Anterior cingulate cortex (tissue), 58 donors: Measurements from ENCODE around the gene AGAP1.
"Not testable (repeated sequence)": the region's sequence is repeated elsewhere in the genome, so short reads cannot be mapped to it uniquely, and the experiment has no call there.

Experiments
- DNase-seq, 58 donors: peaks; one replicate each; lab custom pipeline; 2025; lab: John Stamatoyannopoulos, UW

AGAP1 gene

DNA sequence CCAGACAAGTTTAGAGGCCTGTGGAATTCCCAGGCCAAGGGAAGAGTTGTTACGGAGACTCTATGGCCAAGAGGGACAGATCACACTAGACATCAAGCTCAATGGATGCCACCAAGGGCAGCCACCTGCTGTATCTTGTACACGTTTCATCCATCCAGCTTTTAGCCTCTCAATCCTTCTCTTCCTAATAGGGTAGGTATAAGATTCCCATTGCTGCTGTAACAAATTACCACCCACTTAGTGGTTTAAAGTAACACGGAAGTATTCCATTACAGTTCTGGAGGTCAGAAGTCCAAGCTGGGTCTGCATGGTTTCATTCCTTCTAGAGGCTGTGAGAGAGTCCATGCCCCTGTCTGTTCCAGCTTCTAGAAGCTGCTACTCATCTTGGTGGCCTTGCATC lies 586.6 kb downstream of the AGAP1 start:
- DNase-seq: no peak

DNA sequence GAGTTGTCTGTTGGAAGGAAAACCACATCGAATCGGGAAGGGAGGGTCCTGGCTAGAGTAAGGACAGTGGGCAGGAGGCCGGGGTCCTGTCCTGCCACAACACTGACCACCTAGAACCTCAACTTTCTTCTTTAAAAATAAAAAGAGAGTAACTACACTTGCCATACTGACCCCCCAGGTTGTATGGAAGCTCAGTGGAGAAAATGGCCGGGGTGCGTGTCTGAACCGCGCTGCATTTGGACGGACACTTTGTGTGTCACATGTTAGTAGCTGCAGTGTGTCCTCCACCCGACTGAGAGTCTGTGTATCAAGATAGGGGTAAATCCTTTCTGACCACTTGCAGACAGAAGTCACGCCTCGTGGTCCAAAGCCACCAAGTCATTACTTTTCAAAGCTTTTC lies 587.3 kb downstream of the AGAP1 start:
- no peak for DNase-seq

DNA sequence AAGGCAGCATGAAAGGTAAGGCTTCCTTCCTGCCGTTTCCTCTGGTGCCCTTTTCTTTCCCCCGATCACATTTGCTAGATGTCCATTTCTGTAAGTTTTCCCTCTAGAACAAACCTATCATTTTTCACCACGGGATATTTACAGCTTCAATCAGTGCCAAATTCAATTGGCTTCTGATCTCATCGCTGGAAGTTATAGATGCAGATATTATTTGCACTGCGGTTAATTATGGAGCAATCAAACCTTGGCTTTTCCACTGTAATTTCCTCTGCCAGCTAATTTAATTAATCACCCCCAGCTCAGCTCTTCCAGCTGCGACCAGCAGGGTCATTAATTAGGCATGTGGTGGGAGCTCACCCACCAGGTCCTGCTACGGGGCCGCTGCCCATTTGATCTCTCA lies 588.2 kb downstream of the AGAP1 start:
- no peak for DNase-seq

DNA sequence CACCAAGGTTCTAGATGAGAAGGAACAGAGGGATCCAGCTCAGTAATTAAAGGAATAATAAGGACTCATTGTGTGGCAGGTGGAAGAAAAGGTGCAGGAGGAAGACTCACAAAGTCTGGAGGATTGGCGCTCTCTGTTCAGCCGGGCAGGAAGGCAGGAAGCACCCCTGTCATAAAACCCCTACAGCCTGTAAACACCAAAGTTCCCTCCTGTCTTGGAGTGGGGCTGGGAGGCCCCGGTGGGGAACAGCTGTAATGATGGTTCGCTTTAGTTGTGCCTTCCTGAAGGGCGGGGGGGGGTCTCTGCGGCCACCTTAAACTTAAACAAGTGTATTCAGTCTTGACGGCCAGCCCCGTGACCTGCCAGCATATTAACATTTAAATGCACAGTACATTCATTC lies 590.1 kb downstream of the AGAP1 start:
- DNase-seq: no peak

DNA sequence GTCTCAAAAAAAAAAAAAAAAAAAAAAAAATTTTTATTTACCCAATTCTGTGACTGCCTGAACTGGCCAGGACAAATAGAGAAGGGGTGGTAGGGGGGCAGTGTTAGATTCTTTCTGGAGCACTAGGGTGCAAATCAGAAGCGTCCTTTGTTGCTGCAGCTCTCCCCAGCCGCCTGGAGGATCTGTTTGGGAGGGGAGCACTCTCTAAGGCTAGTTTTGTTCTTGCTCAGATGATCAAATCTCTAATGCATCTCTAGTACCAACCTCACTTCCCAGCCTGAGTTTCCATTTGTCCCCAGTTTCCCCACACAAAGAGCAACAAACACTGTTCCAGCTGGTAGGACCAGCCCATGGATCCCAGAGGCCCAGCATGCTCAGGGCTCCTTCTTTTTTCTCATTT lies 591.4 kb downstream of the AGAP1 start:
- DNase-seq: peak in 1 of 58 donors; percentile 4

DNA sequence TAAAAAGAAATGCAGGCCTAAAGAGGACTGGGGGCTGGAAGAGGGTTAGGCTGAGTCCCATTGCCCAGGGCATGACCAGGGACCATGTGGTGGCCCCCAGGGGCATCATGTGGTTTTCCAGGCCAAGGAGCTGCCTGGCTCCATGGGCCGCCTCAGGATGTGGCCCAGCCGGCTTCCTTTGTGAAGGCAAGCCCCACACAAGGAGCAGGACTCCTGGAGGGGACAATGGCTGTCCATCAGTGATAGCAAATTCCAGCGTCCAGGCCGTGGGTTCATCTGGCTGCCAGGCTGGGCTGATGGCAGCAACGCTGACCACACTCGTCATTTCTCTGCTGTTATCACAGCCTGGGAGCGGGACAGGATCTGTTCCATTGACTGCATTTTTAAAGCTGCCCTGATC lies 591.8 kb downstream of the AGAP1 start:
- DNase-seq: no peak

DNA sequence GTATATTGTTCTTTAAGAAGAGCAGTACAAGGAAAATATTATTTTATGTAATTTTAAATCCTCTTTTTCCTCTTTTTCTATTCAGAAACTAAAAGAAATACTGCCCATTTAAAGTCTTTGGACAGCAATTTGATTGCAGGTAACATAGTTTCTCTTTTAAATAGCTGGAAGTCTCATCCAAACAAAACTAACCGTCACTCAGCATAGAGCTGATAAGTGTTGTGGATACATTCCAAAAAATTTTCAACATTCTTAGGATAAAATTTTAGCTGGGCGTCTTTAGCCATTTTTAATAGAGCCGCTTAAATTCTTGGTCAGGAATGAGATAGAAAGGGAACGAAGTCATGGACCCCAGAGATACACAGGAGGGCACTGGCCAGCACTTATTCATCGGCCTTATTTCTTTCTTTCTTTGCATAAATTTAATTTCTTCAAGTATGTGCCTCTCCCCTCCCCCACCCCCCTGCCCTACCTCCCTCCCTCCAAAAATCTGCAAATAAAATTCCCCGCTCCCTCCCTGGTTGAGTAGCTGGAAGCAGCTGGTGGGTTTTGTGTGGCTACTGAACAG lies 592.6 kb downstream of the AGAP1 start:
- no peak for DNase-seq

DNA sequence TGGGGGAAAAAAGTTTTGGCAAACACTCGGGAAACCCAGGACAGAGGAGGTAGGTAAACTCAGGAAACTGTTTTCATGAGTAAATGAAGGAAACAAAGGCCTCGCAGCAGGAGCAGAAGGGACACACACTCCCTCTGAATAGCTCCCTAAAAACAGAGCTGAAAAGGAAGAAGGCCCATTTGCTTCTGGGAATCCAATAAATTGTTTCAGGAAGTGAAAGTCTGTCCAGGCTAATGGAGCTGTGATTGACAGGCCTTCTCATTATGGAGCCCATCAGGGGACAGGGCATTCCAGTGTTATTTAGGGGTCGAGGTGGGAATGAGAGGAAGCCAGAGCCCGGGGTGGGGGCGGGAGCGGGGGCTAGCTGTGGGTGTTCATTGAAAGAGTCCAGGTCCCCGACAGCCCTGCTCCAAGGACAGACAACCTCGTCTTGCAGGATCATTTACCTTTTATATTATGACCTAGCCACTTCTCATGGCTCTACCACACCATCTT lies 593.2 kb downstream of the AGAP1 start:
- DNase-seq: no peak

DNA sequence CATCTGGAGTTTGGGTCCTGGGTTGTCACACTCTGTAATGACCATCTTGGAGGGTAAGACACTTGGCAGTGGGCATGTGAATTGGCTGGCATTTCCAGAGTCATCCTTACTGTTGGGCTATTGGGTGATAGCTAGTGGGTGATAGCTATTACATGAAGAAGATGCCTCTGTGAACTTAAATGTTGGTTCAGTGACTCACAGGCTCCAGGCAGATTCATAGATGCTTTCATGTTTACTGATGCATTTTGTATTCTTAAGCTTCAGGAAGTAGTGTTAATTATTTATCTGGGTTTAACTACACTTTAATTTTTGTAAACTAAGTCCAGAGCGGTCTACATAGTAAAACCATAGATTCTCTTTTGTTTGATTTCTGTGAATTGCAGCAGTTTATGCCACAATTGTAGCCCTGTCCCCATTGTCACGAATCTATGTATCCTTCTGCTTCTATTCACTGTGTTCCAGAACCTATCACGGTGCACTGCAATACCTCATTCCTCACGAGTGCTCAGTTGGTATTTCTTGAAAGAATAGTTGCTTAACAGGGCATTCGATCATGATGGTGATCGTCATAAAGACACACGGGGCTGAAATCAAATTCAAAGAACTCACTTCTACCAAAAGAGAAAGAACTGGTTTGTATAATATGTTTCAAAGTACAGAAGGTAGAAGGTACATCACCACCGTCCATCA lies 594.7 kb downstream of the AGAP1 start:
- no peak for DNase-seq

DNA sequence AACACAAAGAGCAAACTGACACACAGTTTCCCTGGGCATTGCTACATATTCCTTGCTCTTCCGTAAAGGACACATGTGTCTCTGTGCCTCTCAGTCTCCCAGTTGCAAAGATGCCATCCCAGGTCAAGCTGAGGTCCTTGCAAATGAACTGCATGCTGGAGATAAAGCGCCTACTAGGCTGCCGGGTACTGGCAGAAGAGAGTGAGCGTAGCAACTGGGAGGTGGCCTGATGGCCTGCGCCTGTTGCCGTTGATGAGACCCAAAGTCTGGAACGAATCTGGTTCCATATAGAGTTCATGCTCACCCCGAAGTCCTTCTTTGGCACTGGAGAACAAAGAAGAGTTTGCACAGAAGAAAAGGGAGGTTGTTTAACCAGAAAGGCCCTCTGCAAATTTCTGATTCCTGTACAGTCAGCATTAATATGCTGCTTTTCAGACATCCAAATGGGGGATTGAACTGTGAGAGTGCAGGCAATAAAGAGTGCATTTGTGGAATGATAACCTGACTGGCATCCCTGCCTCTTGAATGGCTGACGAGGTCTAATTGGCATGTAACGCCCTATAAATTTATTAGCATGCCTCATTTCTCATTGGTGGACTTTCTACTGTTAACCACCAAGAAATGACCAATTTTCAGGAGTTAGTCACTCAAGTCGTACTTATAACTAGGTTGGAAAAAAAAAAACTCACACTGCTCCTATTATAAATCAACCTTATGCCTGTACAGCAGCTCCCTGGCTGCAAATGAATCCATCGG lies 595.6 kb downstream of the AGAP1 start:
- DNase-seq: no peak

DNA sequence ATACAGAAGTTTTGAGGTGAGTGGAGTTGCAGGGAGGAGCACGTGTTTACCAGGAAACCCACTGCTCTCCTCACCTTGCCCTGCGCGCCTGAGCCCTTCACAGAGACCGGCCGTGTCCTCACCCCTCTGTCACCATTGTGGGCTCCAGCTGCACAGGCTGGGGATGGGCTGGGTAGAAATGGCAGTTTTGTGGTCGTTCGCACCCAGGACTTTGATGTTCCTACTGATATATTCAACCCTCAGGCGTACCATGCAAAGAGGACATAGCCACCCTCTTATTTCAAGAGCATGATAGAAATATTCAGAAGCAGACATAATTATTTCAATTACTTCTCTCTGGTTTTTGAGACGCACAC lies 596.2 kb downstream of the AGAP1 start:
- no peak for DNase-seq

DNA sequence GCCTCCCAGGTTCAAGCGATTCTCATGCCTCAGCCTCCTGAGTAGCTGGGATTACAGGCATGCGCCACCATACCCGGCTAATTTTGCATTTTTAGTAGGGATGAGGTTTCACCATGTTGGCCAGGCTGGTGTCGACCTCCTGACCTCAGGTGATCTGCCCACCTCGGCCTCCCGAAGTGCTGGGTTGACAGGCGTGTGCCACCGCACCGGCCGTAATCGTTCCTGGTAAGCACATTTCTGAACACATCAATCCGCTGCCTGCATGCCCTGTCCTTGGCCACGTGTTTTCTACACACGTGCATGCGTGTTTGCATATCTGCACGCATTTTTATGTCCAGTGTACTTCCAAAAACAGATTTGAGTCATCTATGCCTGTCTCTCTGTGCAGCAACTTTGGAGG lies 597.0 kb downstream of the AGAP1 start:
- DNase-seq: not testable (repeated sequence)

DNA sequence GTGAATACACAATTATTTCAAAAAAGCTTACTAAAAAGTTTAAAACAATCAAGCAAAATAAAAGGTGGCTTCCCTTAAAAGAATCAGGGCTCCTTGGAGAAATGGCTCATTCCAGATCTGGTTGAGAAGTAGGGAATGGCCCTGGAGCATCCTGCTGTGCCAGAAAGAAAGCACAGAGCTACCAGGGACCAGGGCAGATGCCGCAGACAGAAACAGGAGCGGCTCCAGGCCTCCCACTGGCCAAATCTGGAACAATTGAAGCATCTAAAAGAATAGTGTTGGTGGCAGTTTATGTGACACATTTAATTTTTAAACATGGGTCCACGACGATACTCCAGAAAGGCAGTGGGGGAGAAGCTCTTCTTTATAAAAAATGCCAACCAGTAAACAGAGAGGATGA lies 598.9 kb downstream of the AGAP1 start:
- no peak for DNase-seq

DNA sequence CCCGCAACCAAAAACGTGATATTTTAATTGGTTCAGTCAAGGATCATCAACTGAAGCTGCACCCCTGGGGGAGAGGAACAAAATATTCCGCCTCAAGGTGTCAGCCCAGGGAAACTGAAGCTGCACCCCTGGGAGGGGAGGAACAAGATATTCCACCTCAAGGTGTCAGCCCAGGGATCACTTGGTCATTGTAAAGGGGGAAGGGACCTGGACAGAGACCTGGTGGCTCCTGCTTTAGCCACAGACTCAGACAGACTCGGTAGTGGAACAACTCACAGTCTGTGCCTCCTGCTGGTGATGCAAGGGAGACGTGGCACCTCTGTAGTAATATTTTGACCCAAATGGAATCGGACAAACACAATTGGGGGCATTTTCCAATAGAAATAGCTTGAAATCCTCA lies 599.3 kb downstream of the AGAP1 start:
- no peak for DNase-seq

DNA sequence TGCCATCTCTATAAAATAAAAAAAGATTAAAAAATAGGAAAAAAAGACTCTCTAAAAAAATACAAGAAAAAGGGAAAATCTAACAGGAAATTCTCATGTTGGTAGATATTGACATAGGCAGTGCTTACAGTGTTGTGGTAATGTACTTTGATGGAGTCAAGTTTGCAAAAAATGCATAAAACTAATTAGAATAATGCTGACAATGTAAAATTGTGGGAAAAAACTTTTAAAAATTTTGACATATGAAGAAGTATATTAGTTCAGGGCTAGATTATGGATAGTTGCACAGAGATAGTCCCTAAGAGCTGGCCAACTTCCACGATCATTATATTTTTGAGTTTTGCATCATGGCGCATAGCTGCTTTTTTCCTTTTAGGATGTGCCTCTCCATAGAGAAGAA lies 601.7 kb downstream of the AGAP1 start:
- no peak for DNase-seq

DNA sequence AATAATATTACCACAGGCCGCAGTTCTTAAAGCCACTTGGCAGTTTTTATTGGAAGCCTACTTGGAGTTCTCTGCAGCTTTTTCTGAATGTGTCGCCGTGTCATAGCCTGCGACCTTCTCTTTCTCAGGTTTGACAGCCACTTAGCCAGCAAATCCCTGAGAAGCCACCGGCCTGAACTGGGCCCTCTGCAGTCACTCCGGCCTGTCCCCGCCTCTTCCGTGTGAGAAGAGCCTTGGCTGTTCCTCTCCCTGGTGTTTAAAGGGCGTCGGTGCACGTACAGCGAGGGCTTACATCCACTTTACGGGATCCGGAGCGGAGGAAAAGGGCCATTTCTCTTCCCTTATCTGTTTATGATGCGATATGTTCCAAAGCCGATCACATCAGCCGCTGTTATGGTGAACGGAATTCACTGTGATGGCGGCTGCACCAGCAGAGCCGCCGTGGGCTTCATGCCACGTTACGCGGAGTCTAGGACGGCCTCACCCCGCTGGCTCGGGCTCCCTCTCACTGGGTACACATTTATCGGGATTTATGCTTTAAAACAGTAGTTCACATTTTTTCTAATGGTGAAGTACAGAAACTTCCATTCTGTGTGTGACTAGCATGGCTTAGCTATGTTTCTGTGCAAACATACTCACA lies 607.6 kb downstream of the AGAP1 start:
- no peak for DNase-seq

DNA sequence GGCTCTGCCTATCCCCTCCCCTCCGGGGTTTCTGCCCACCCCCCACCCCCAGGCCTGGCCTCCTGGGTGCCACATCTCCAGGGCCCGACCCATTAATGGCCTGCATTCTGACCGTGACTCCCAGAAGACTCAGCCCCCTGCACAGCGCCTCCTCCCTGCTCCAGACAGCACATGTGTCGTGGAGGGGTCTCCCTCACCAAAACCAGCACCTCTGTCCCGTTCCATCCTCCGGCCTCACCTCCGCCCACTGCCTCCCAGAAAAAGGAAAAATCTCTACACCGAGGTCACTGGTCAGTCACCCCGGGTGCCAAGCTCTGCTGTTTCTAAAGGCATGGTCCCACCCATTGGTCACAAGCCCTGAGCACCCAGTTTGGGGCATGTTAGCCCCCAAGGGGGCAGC lies 609.1 kb downstream of the AGAP1 start:
- DNase-seq: no peak

DNA sequence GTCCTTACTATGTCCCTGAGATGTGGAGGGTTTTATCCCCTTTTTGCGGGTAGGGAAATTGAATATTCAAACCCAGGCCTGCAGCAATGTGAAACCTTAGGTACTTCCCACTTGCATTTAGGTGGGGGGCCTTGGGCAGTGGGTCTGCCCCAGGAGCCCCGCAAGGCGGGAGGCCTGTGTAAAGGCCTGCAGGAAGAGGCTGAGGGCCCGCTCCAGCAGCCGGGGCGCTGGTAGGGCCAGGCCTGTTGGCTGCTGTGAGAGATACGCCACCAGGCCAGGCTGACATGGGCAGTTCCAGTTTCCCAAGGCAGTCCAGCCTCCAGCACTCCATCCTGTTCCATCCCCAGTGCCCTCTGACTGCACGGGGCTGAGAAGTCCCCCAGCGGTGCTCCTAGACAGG lies 610.1 kb downstream of the AGAP1 start:
- DNase-seq: no peak

DNA sequence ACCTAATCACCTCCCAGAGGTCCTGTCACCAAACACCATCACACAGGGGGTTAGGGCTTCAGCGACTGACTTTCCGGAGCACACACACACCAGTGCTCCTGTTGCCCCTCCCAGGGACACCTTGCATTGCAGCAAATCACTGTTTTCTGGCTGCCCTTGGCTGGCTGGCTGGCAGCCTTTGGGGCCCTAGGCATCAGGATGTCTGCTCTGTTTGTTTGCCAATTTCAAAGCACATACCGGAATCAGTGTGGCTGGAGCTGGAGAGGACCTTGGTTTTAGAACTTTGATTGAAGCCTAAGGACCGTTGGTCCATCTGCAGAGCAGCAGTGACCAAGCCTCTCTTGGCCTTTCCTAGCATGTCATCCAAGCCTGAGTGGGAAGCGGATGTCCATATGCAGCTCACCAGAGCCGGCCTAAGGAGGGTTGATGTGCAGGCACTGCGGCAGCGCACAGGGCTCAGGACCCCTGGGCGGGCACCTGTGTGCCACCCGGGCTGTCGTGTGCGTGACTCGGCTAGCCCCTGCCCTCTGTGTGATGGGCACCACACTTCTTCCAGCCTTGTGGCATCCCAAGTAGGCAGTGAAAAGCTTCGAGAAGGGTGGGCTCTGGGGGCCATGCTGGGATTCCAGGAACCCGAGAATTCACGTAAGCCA lies 612.2 kb downstream of the AGAP1 start:
- DNase-seq: no peak

DNA sequence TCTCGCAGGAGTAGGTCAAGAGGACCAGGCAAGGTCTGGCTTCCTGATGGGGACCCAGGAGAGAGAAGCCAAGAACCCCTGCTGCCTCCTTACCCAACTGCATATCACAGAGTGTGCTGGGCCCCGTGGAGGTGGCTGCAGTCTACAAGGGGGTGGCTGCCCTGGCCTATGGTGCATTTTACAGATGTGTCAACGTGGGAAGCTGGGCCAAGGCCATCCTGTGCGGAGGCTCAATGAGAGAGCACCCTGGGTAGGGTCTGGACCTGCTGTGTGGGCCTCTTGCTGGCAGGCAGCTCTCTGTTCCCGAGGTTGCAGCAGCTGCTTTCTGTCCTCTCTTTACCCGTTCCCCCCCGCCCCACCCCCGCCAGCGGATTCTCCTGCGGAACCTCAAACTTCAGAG lies 612.9 kb downstream of the AGAP1 start:
- DNase-seq: no peak

DNA sequence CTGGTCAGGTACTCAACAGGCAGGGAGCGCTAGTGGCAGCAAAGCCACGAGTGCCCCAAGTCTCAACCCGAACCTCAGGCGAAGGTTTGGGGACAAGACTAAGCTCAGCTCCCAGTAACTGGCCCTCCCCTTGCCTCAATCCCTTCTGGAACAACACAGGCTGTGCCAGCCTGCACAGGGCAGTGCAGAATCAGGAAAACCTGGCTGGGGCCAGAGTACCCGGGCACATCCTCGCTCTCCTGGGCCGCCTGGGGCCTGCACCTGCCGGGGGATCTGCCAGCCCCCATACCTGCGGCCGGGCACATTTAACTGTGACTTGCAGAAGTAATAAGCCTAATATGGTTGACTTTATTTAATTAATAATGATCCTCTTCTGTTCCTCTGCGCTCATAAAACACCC lies 613.7 kb downstream of the AGAP1 start:
- no peak for DNase-seq
